Keratinocyte (primary cell): ENCODE data around the gene TTC28. TPM values are rescaled to one million over a fixed set of nuclear protein-coding genes. Genes with fewer than 3 reads are reported as not detected.

ENCODE experiments used
- DNase-seq: peaks from one replicate; pipeline ENCODE4 v3.0.0-alpha.2; 2011; ENCODE audit warnings: low read depth, missing footprints, low spot score
- FAIRE-seq: peaks from 2 replicates; lab custom pipeline; 2011; peaks lifted over from hg19 to GRCh38; lab: Jason Lieb, UNC
- H2AFZ ChIP-seq: 2 replicates; pipeline ENCODE4 v1.6.0; 2012; ENCODE audit warnings: low read length, control low read depth, inconsistent platforms; ENCODE audit not compliant: control insufficient read depth
- H3K27ac ChIP-seq: 2 replicates; pipeline ENCODE4 v1.5.1; 2011; ENCODE audit warnings: low read length; ENCODE audit not compliant: control insufficient read depth, insufficient read depth
- H3K27me3 ChIP-seq: 3 replicates; pipeline ENCODE4 v1.6.0; 2011; ENCODE audit warnings: low read length; ENCODE audit not compliant: control insufficient read depth, insufficient read depth; ENCODE audit errors: extremely low read depth
- H3K36me3 ChIP-seq, 2 experiments: 2 replicates in 1 of 2; 3 replicates in 1 of 2; pipeline ENCODE4 v1.5.1; 2011; ENCODE audit warnings: low read length in 2 of 2, mild to moderate bottlenecking in 1 of 2; ENCODE audit not compliant: control insufficient read depth in 2 of 2, insufficient read depth in 2 of 2; ENCODE audit errors: extremely low read depth in 1 of 2
- H3K4me1 ChIP-seq: 3 replicates; pipeline ENCODE4 v1.5.1; 2011; ENCODE audit warnings: low read length; ENCODE audit not compliant: control insufficient read depth, insufficient read depth; ENCODE audit errors: extremely low read depth
- H3K4me2 ChIP-seq: 3 replicates; pipeline ENCODE4 v1.6.0; 2011; ENCODE audit warnings: low read depth, low read length; ENCODE audit not compliant: control insufficient read depth, insufficient read depth; ENCODE audit errors: extremely low read depth
- H3K4me3 ChIP-seq, 3 experiments: fragments of 200-600 bp in 1 of 3; sonication (generic) in 1 of 3; 2 replicates in 2 of 3; 3 replicates in 1 of 3; pipeline ENCODE4 v1.5.1; 2011 to 2016; ENCODE audit warnings: low read length in 3 of 3, mild to moderate bottlenecking in 3 of 3, control low read depth in 2 of 3, inconsistent platforms in 1 of 3, low read depth in 1 of 3, mixed read lengths in 1 of 3, mixed run types in 1 of 3, moderate library complexity in 1 of 3; ENCODE audit not compliant: control insufficient read depth in 2 of 3, insufficient read depth in 2 of 3; ENCODE audit errors: extremely low read depth in 1 of 3
- H3K79me2 ChIP-seq: 2 replicates; pipeline ENCODE4 v1.6.0; 2012; ENCODE audit warnings: low read length; ENCODE audit not compliant: control insufficient read depth, insufficient read depth
- H3K9ac ChIP-seq: 3 replicates; pipeline ENCODE4 v1.6.0; 2011; ENCODE audit warnings: low read length; ENCODE audit not compliant: control insufficient read depth, insufficient read depth; ENCODE audit errors: extremely low read depth
- H3K9me1 ChIP-seq: 3 replicates; pipeline ENCODE4 v1.6.0; 2011; ENCODE audit warnings: low read length; ENCODE audit not compliant: control insufficient read depth, insufficient read depth; ENCODE audit errors: extremely low read depth
- H3K9me3 ChIP-seq: 2 replicates; pipeline ENCODE4 v1.5.1; 2012; ENCODE audit warnings: low read depth, low read length; ENCODE audit not compliant: control insufficient read depth
- H4K20me1 ChIP-seq: 3 replicates; pipeline ENCODE4 v1.6.0; 2011; ENCODE audit warnings: low read length; ENCODE audit not compliant: control insufficient read depth, insufficient read depth; ENCODE audit errors: extremely low read depth
- EZH2 ChIP-seq: IDR thresholded peaks from one replicate; pipeline ENCODE4 v1.6.1; 2012; ENCODE audit warnings: inconsistent platforms, mild to moderate bottlenecking, low read length, moderate library complexity
- dilution Hi-C: fragments of 300-500 bp; cut with MboI; formaldehyde crosslinking; loops from one replicate; pipeline ENCODE4 v1.7.0; 2020; ENCODE audit warnings: low sequenced_read_pairs; ENCODE audit not compliant: extremely low pct_ligation_motif_present
- polyA plus RNA-seq, 5 experiments: library from polyadenylated mRNA; depleted of rRNA in 3 of 5; stranded (reverse) in 3 of 5; stranded (forward) in 1 of 5; unstranded in 1 of 5; fragments of >200 nt; gene quantifications; 1 replicate in 1 of 5; 2 replicates in 3 of 5; 3 replicates in 1 of 5; pipeline versions ENCODE4 v1.2.1 to v1.2.3, GENCODE V29; 2011 to 2012; ENCODE audit warnings: missing spikeins in 2 of 5, low read depth in 1 of 5, low replicate concordance in 1 of 5
- TF ChIP-seq, protein P1 (sequence below), 3 experiments: IDR thresholded peaks in 1 of 3; conservative IDR thresholded peaks in 1 of 3; optimal IDR thresholded peaks in 1 of 3; 2 replicates in 2 of 3; 3 replicates in 1 of 3; pipeline versions ENCODE3 to v1.5.1; 2011; ENCODE audit warnings: low read length in 3 of 3, mild to moderate bottlenecking in 3 of 3, moderate library complexity in 2 of 3, control low read depth in 1 of 3, inconsistent platforms in 1 of 3; ENCODE audit not compliant: insufficient read depth in 2 of 3; ENCODE audit errors: extremely low read depth in 1 of 3

The TTC28 gene
- polyA plus RNA-seq, 1 donor (not counting 4 experiments of a cell fraction or from before 2014, with no cell fraction given), result 0.66 TPM

DNA sequence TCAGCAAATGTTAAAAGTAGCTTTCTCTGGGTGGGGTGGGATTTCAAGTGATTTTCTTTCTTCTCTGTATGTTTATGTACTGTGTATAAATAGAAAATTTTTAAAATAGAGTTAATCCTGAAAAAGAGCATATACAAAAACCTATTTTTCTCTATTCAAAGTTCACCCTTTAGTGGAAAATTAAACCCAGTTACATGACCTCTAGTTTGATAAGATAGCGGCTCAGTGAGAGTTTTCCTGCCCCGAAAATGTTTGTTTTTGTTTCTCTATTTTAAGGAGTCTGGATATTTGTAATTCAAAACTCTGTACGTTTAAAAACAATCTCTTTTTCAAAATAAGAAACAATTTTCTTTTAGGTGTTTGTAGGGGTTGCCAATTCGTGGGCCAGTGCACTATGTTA is 718.5 kb downstream of the TTC28 start:
- no peak for FAIRE-seq
- DNase-seq, result no peak
- TF ChIP-seq, protein P1, sequence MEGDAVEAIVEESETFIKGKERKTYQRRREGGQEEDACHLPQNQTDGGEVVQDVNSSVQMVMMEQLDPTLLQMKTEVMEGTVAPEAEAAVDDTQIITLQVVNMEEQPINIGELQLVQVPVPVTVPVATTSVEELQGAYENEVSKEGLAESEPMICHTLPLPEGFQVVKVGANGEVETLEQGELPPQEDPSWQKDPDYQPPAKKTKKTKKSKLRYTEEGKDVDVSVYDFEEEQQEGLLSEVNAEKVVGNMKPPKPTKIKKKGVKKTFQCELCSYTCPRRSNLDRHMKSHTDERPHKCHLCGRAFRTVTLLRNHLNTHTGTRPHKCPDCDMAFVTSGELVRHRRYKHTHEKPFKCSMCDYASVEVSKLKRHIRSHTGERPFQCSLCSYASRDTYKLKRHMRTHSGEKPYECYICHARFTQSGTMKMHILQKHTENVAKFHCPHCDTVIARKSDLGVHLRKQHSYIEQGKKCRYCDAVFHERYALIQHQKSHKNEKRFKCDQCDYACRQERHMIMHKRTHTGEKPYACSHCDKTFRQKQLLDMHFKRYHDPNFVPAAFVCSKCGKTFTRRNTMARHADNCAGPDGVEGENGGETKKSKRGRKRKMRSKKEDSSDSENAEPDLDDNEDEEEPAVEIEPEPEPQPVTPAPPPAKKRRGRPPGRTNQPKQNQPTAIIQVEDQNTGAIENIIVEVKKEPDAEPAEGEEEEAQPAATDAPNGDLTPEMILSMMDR (optimal IDR thresholded peaks at IDR 0.05 in 1 of 3, IDR thresholded peaks at IDR 0.05 in 1 of 3, conservative IDR thresholded peaks at IDR 0.05 in 1 of 3; ENCODE audit: extremely low read depth in 1 of 3, insufficient read depth in 2 of 3, low read length in 3 of 3), result no peak
- no peak for TF ChIP-seq EZH2

DNA sequence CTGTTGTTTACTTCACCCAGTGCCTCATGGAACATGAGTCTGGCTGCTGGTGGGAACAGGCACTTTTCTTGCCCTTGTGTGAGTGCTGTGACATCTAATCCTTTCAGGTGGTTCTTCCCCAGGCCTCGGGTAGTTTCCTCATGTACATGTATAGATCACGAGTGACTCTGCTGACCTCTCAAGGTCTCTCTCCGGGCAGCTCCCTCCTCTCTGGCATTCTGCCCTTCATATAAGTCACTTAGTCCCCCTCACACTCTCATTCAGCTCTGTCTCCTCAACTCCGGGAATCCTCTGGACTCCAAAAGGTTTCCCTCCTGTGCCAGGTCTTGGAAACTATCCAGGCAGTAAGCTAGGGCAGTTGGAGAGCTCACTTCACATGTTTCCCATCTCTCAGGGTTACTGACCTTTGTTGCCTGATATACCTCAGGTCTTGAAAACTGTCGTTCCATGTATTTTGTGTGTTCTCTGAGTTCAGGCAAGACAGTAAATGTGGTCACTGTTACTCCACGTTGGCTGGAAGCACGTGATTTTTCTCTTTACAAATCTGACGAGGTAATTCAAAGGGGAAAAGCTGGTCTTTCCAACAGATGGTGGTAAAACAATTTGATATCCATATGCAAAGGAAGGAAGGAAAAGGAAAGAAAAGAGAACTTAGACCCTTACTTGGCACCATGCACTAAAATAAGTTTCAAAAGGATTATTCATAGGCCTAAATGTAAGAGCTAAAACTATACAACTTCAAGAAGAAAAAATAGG is 720.1 kb downstream of the TTC28 start:
- dilution Hi-C loops, result no loop called here
- no peaks in the 10 kb centered on the region for H4K20me1 ChIP-seq
- H2AFZ ChIP-seq, result no peak overlapping the region
- no peak overlapping the region for H3K4me2 ChIP-seq
- FAIRE-seq (no peak), DNase-seq (no peak)
- no peak overlapping the region for H3K9ac ChIP-seq
- H3K27me3 ChIP-seq, result no peaks in the 10 kb centered on the region
- no peak overlapping the region for H3K4me3 ChIP-seq
- no peaks in the 10 kb centered on the region for H3K4me1 ChIP-seq
- H3K79me2 ChIP-seq, result no peaks in the 10 kb centered on the region
- no peak overlapping the region for H3K27ac ChIP-seq
- no peaks in the 10 kb centered on the region for H3K9me1 ChIP-seq
- H3K36me3 ChIP-seq, result no peaks in the 10 kb centered on the region
- TF ChIP-seq, protein P1 (optimal IDR thresholded peaks at IDR 0.05 in 1 of 3, IDR thresholded peaks at IDR 0.05 in 1 of 3, conservative IDR thresholded peaks at IDR 0.05 in 1 of 3; ENCODE audit: extremely low read depth in 1 of 3, insufficient read depth in 2 of 3, low read length in 3 of 3), result no peak
- no peak for TF ChIP-seq EZH2
- H3K9me3 ChIP-seq, result no peaks in the 10 kb centered on the region

More for the DNA sequence above, 718.5 kb downstream of the TTC28 start:
- Histone ChIP-seq H3K4me1 (no peaks in the 10 kb centered on the region), H2AFZ (no peak overlapping the region), H3K9me3 (no peaks in the 10 kb centered on the region), H3K9me1 (no peaks in the 10 kb centered on the region), H4K20me1 (no peaks in the 10 kb centered on the region), H3K4me3 (no peak overlapping the region), H3K27me3 (no peaks in the 10 kb centered on the region), H3K79me2 (no peaks in the 10 kb centered on the region), H3K4me2 (no peak overlapping the region), H3K36me3 (no peaks in the 10 kb centered on the region), H3K9ac (no peak overlapping the region), H3K27ac (no peak overlapping the region)
- dilution Hi-C loops, result no loop called here
